PC-9 (cell line): ENCODE results near the gene MLN. TPM values are rescaled to one million over a fixed set of nuclear protein-coding genes. Genes with fewer than 3 reads are reported as not detected.

Experiments used
- BruUV-seq: library from RNA; stranded (reverse); fragments of 400-500 nt; replicated peaks from 2 replicates; lab custom pipeline; 2021; lab: Mats Ljungman, UMichigan
- CTCF ChIA-PET: fragments of 300-600 bp; sonication (Branson Sonifier 250); formaldehyde crosslinking; loops from one replicate; lab custom pipeline; 2022; ENCODE audit warnings: antibody characterized with exemption; lab: Charles Lee
- POLR2A ChIA-PET: fragments of 300-600 bp; sonication (Branson Sonifier 250); formaldehyde crosslinking; loops from one replicate; lab custom pipeline; 2022; ENCODE audit warnings: antibody characterized with exemption; ENCODE audit not compliant: unreplicated experiment; lab: Charles Lee
- DNase-seq, 2 experiments: peaks; one replicate each; pipeline versions ENCODE4 v3.0.0 to v3.0.0-alpha.2; 2015 to 2022; ENCODE audit warnings: mixed read lengths in 1 of 2
- H2AFZ ChIP-seq: fragments of 200-600 bp; sonication (generic); 2 replicates; pipeline ENCODE4 v1.8.1; 2017; ENCODE audit warnings: antibody characterized with exemption
- H3F3A ChIP-seq: fragments of 200-600 bp; sonication (generic); 2 replicates; pipeline ENCODE4 v1.8.1; 2017; ENCODE audit warnings: antibody characterized with exemption, mild to moderate bottlenecking, low read depth; ENCODE audit not compliant: insufficient read depth
- H3K27ac ChIP-seq: fragments of 200-600 bp; sonication (generic); 2 replicates; pipeline ENCODE4 v1.6.1; 2016; ENCODE audit warnings: mixed run types
- H3K27me3 ChIP-seq: fragments of 200-600 bp; sonication (generic); 2 replicates; pipeline ENCODE4 v1.6.1; 2016; ENCODE audit warnings: low read depth, mixed run types; ENCODE audit not compliant: insufficient read depth
- H3K36me3 ChIP-seq: fragments of 200-600 bp; sonication (generic); 2 replicates; pipeline ENCODE4 v1.6.1; 2016; ENCODE audit warnings: low read depth, mixed run types
- H3K4me1 ChIP-seq: fragments of 200-600 bp; sonication (generic); replicated peaks from 2 replicates; pipeline ENCODE4 v1.6.1; 2016; ENCODE audit warnings: mixed run types; ENCODE audit not compliant: insufficient read depth
- H3K4me2 ChIP-seq: fragments of 200-600 bp; sonication (generic); 2 replicates; pipeline ENCODE4 v1.6.1; 2017; ENCODE audit warnings: mixed run types
- H3K4me3 ChIP-seq: fragments of 200-600 bp; sonication (generic); 2 replicates; pipeline ENCODE4 v1.6.1; 2016; ENCODE audit warnings: mixed run types
- H3K79me2 ChIP-seq: fragments of 200-600 bp; sonication (generic); 2 replicates; pipeline ENCODE4 v1.6.1; 2017; ENCODE audit warnings: low read depth, mixed run types
- H3K9me2 ChIP-seq: fragments of 200-600 bp; sonication (generic); 2 replicates; pipeline ENCODE4 v1.8.1; 2017; ENCODE audit warnings: mild to moderate bottlenecking; ENCODE audit not compliant: insufficient read depth
- H3K9me3 ChIP-seq: fragments of 200-600 bp; sonication (generic); 2 replicates; pipeline ENCODE4 v1.8.1; 2016; ENCODE audit warnings: low read depth; ENCODE audit not compliant: insufficient read depth
- H4K20me1 ChIP-seq: fragments of 200-600 bp; sonication (generic); 2 replicates; pipeline ENCODE4 v1.8.1; 2017; ENCODE audit not compliant: insufficient read depth
- EZH2 ChIP-seq: fragments of 200-600 bp; sonication (generic); IDR thresholded peaks from 2 replicates; pipeline ENCODE4 v1.8.0; 2017; ENCODE audit warnings: antibody characterized with exemption, low read depth
- intact Hi-C: fragments of 100-400 bp; cut with micrococcal nuclease; formaldehyde crosslinking; loops from one replicate; pipeline ENCODE4 v1.10.0; 2022; ENCODE audit not compliant: unreplicated experiment
- total RNA-seq: library from RNA; stranded (reverse); gene quantifications from 2 replicates; pipeline ENCODE4 v1.2.3, GENCODE V29; 2021
- TF ChIP-seq, protein P1 (sequence below): fragments of 200-600 bp; sonication (generic); conservative IDR thresholded peaks from 2 replicates; pipeline ENCODE4 v1.6.1; 2017; ENCODE audit warnings: mixed run types, antibody characterized with exemption, mild to moderate bottlenecking, moderate library complexity

The MLN gene
- total RNA-seq, 1 experiment from 2014 or later = not detected

GRCh38 chr6:33806841-33807240, 3.0 kb upstream of the MLN start:
- Histone ChIP-seq H4K20me1 (no peaks in the 10 kb centered on the region), H3K4me1 (no peaks in the 10 kb centered on the region), H3F3A (no peaks in the 10 kb centered on the region), H3K4me2 (no peak overlapping the region), H3K9me3 (no peaks in the 10 kb centered on the region), H3K9me2 (no peaks in the 10 kb centered on the region), H2AFZ (no peak overlapping the region), H3K4me3 (no peak overlapping the region), H3K27ac (no peak overlapping the region), H3K27me3 (peaks cover 90% of the 10 kb centered on the region), H3K79me2 (no peaks in the 10 kb centered on the region), H3K36me3 (no peaks in the 10 kb centered on the region)
- ChIA-PET CTCF (no interaction called here), POLR2A (no interaction called here)
- TF ChIP-seq, protein P1, sequence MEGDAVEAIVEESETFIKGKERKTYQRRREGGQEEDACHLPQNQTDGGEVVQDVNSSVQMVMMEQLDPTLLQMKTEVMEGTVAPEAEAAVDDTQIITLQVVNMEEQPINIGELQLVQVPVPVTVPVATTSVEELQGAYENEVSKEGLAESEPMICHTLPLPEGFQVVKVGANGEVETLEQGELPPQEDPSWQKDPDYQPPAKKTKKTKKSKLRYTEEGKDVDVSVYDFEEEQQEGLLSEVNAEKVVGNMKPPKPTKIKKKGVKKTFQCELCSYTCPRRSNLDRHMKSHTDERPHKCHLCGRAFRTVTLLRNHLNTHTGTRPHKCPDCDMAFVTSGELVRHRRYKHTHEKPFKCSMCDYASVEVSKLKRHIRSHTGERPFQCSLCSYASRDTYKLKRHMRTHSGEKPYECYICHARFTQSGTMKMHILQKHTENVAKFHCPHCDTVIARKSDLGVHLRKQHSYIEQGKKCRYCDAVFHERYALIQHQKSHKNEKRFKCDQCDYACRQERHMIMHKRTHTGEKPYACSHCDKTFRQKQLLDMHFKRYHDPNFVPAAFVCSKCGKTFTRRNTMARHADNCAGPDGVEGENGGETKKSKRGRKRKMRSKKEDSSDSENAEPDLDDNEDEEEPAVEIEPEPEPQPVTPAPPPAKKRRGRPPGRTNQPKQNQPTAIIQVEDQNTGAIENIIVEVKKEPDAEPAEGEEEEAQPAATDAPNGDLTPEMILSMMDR = no peak
- TF ChIP-seq EZH2 = no peak
- intact Hi-C loops = no loop called here
- no peak for DNase-seq
- BruUV-seq = no TSS peak

GRCh38 chr6:33802186-33802958, 1.4 kb downstream of the MLN start:
- TF ChIP-seq, protein P1 = no peak
- no peak for TF ChIP-seq EZH2
- Histone ChIP-seq H3K36me3 (no peaks in the 10 kb centered on the region), H3K4me1 (no peaks in the 10 kb centered on the region), H2AFZ (no peak overlapping the region), H3K9me3 (no peaks in the 10 kb centered on the region), H3K4me3 (no peak overlapping the region), H3K9me2 (no peaks in the 10 kb centered on the region), H3K27ac (no peak overlapping the region), H3F3A (no peaks in the 10 kb centered on the region), H3K79me2 (no peaks in the 10 kb centered on the region), H3K27me3 (peaks cover 79% of the 10 kb centered on the region), H4K20me1 (0 out of 2 replicates have a peak, but pooled peaks cover 4% of the 10 kb centered on the region), H3K4me2 (no peak overlapping the region)
- CTCF ChIA-PET = no interaction called here
- intact Hi-C loops = no loop called here
- no TSS peak for BruUV-seq
- POLR2A ChIA-PET = no interaction called here
- DNase-seq = no peak

DNA sequence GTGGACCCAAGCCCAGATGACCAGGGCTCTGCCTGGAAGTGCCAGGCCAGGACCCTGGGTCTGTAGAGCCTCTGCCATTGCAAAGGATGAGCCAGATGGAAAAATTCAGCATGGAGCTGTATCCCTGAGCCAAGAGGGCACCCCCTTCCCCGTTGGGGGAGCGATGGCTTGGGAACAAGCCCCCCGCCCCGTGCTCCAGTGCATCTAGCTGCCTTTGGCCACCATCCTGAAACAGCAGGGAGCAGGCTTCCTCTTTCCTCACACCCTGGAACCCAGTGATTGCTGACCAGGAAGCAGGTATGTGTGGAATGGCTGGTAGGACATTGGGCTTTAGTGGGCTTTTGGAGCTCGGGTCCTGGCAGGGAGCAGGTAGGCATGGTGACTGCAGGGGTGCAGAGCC, 2.2 kb downstream of the MLN start:
- Histone ChIP-seq H3K79me2 (no peaks in the 10 kb centered on the region), H3K4me2 (no peak overlapping the region), H3K27ac (no peak overlapping the region), H3F3A (no peaks in the 10 kb centered on the region), H2AFZ (no peak overlapping the region), H3K9me3 (no peaks in the 10 kb centered on the region), H3K27me3 (peaks cover 71% of the 10 kb centered on the region), H3K4me3 (no peak overlapping the region), H3K36me3 (no peaks in the 10 kb centered on the region), H3K4me1 (no peaks in the 10 kb centered on the region), H3K9me2 (no peaks in the 10 kb centered on the region), H4K20me1 (0 out of 2 replicates have a peak, but pooled peaks cover 4% of the 10 kb centered on the region)
- TF ChIP-seq, protein P1 = no peak
- no peak for TF ChIP-seq EZH2
- no TSS peak for BruUV-seq
- CTCF ChIA-PET = no interaction called here
- intact Hi-C loops = no loop called here
- POLR2A ChIA-PET = no interaction called here
- DNase-seq = no peak
